Measurements from ENCODE around the gene HELZ2.
A peak's percentile ranks its signal among the peaks of the same experiment; 100 is the strongest.

The HELZ2 gene

GRCh38 chr20:63549679-63550282, 24.3 kb downstream of the HELZ2 start:
- no peak for DNase-seq

GRCh38 chr20:63549019-63549418, 25.0 kb downstream of the HELZ2 start:
- DNase-seq = no peak

- DNase-seq = no peak
Measured at GRCh38 chr20:63548542-63548941, 25.5 kb downstream of the HELZ2 start.

DNA sequence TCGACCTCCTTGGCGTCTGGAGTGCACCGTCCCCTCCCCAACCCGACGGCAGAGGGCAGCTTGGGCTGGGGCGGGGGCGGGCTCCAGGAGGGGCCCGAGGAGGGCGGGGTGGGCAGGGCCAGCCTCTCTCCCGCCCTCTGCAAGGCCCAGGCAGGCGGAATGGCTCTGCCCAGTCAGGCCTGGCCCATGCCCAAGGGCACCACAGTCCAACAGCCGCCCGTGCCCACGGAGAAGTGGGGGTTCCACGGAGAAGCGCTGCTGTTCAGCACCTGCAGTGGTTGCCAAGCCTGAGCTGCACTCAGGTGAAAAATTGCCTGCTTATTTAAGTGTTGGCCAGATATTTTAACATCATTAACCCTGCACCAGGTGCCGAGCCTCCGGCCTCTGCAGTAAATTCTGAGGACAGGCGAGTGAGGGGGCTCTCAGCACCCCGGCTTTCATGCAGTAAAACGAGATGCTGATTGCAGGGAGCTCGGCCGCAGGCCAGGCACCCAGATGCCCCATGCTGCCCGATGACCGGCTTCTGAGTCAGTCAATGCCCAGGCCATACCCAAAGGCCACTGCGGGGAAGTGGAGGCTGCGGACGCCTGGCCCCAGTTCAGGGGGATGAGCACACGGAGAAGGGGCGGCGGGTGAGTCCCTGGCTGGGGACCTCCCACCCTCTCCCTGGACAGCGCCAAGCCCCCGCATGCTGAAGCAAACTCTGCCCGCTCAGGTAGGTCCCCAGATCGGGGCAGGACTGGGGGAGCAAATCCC, 26.1 kb downstream of the HELZ2 start, which contains the start of gene SRMS:
Gene SRMS (minus strand): TSS at position 25 of the 756 bp plus-strand sequence. CDS start 286 bp downstream, outside the sequence.
- DNase-seq = no peak

- no peak for DNase-seq
Measured at GRCh38 chr20:63546956-63547724, 26.9 kb downstream of the HELZ2 start.

- no peak for DNase-seq
Measured at GRCh38 chr20:63546256-63546955, 27.6 kb downstream of the HELZ2 start.

DNA sequence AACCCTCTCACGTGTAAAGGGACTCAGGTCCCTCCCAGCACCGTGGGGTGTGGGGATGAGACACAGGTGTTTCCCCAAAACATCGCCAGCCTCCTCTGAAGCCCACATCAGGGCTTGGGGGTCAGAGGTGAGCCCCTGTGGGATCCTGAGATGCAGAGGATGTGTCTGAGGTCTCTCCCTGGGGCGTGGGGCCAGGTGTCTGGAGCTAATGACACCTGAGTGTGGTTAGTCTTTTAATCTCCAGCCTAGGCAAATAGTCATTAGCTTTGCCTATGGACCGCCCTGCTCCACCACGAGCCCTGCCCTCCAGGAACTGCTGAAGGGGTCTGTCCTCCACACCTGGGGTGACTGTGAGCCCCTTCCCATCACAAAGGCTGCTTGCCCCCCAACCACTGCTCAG, 28.2 kb downstream of the HELZ2 start:
- no peak for DNase-seq

- DNase-seq = no peak
Measured at GRCh38 chr20:63544958-63545516, 29.0 kb downstream of the HELZ2 start.

DNA sequence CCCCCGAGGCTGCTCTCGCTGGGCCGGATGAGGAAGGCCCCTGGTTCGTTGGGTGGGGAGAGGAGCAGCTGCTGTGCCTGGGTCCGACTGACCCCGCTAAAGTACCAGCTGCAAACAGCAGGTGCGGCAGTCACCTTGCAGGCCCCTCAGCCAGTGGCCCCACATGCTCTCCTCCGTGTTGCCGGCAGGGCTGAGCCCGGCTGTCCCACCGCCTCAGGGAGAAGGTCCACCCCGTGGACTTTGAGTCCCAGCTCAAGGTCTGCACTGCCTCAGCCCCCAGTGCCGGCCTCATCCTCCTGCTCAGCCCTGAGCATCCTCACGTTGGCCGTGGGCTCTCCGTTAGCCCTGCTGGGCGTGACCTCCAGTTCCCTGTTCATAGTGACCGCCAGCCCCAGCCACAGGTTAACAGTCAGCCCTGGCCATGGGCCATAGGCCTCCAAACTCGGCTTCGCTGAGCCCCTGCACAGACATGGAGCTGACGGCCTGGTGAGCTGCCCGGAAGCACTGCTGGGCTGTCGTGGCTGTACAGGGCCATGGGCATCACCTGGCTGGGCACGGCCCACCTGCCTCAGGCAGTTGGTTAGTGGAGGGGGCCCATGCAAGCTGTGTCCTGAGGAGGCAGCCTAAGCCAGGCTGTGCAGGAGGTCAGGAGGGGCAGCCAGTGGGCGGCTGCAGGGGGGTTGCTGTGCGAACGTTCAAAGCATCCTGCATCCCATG, 29.6 kb downstream of the HELZ2 start:
- DNase-seq = no peak

GRCh38 chr20:63543733-63544132, 30.3 kb downstream of the HELZ2 start:
- DNase-seq = no peak

- peak; percentile 55 for DNase-seq
Measured at GRCh38 chr20:63543131-63543530, 30.9 kb downstream of the HELZ2 start.

DNA sequence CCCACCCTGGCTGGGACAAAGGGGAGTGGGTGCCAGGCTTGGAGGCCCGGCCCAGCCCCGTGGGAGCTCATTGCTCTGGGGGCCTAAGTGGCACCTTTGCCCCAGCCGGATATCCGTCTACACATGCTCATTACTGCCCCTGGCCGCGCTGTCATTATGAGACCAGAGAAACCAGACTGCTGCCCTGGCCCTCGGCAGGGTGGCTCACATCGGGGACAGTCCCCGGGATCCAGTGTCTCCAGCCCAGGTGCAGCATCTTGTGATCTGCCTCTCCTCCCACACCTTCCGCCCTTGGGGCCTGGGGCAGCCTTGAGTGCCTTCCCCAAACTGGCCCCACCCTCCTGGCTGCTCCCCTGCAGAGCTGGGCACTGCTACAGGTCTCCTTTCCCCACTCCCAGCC, 31.3 kb downstream of the HELZ2 start:
- DNase-seq = no peak

- DNase-seq = no peak
Measured at GRCh38 chr20:63542031-63542559, 31.9 kb downstream of the HELZ2 start.

- no peak for DNase-seq
Measured at GRCh38 chr20:63541371-63541770, 32.7 kb downstream of the HELZ2 start.

DNA sequence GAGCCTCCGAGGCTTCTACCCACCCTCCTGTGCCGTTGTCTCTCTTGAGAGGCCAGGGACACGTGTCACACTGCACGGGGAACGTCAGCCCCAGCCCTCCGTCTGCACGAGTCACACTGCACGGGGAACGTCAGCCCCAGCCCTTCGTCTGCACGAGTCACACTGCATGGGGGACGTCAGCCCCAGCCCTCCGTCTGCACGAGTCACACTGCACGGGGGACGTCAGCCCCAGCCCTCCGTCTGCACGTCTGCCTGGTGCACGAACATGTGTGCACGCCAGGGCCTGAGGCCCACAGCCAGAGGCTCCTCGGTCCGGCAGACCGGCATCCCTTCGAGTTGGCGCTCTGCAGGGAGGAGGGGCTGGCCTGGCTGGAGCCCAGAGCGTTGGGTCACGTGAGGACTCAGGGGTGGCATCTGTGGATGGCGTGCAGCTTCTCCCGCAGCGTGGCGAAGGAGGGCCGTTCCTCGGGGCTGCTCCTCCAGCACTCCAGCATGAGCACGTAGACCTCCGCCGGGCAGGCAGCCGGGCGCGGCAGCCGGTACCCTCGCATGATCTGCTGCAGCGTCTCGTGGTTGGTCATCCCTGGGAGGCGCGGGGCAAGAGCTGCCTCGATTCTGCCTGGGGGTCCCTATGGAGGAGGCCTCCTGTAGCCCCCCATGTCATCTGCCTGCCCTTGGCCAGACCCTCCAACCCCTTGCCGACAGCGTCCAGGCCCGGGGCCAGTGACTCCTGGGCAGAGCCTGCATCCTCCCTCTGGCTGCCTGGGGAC, 33.4 kb downstream of the HELZ2 start:
- DNase-seq = no peak

DNA sequence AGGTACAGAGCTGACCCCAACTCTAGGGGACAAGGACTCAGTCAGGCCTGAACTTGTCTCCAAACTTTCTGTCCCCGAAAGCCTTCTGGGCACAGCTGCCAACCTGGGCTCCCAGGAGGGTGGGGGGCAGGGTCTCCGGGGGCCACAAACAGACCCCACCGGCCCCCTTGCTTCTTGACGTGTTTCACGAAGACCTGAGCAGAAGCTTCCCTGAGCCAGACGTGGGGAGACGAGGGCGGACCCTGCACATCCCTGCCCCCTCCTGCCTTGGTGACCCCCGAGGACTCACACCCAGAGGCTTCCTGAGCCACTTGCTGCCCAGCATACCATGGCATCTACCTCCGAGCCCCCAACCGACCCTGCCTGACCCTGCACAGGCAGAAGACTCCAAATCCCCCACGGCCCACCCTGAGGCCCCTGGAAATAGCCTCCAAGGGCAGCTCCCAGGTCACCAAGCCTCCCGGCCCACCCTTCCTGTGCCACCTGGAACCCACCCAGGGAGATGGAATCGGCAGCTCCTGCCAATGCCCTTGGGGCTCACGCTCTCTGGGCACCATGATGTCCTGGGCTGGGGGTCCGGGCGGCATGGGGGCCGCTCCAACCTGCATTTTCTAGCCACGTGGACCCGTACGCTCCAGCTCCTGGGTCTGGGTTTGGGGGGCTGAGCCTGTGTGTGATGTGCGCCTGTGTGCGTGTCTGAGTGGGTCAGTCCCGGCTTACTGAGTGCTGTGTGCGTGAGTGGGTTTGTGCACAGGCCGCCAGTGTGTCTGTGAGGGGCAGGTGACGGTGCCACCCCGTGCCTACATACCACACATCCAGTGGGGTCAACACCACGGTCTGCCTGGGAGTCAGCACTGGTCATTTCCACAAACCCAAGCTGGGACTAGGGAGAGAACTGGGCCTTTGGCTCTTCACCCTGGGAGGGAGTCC, 34.3 kb downstream of the HELZ2 start:
- no peak for DNase-seq

GRCh38 chr20:63539092-63539430, 35.0 kb downstream of the HELZ2 start:
- peak; percentile 83 for DNase-seq

DNA sequence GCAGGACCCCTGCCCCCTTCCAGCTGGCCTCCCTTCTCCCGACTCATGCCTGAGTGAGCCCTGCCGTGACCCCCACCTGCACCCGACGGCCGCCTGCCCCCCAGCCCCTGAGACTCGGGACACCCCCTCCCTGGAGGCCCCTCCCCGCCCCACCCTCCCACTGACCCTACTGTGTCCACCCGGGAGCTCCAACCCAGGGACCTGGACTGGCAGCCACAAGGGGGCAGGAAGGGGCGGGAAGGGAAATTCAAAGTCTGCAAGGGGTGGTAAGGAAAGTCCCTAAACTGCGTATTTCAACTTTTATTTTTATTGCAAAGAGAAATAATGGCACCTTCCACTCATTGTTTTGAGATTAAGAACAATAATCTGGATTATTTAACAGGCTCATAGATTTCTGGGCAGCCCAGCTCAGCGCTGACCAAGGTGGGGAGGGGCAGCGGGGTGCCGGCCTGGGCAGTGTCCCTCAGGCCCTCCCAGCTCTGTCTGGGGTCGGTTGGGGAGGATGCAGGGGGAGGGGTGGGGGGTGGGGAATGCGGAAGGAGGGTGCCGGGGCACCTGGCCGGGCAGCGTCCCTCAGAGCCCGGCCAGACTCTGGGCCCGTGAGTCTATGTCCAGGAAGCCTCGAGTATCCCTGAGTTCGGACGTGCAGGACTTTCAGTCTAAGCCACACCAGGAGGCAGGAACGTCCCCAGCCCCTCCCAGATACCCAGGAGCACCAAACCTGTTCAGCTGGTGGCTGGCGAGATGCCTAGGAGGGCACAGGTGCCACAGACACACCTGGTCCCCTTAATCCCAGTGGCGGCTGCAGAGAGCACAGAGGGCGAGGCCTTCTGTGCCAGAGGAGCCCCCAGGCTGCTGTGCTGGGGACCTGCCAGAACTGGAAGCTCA, 35.6 kb downstream of the HELZ2 start:
- peak; percentile 89 for DNase-seq
